MM.1S (cell line): ENCODE measurements around the gene BTBD16.

Source experiments
- DNase-seq: peaks from one replicate; pipeline ENCODE4 v3.0.0-alpha.2; 2015
- H2AFZ ChIP-seq: fragments of 300-600 bp; sonication (generic); 2 replicates; pipeline ENCODE4 v1.6.0; 2016; ENCODE audit warnings: antibody characterized with exemption, low read length
- H3F3A ChIP-seq: fragments of 300-600 bp; sonication (generic); 2 replicates; pipeline ENCODE4 v1.6.1; 2016; ENCODE audit warnings: mild to moderate bottlenecking, antibody characterized with exemption, low read length, moderate library complexity, mixed read lengths; ENCODE audit not compliant: insufficient read depth
- H3K27ac ChIP-seq: fragments of 300-600 bp; sonication (generic); 2 replicates; pipeline ENCODE4 v1.5.1; 2016; ENCODE audit warnings: mild to moderate bottlenecking, low read length
- H3K27me3 ChIP-seq: fragments of 300-600 bp; sonication (generic); replicated peaks from 2 replicates; pipeline ENCODE4 v1.6.0; 2016; ENCODE audit warnings: low read length; ENCODE audit not compliant: insufficient read depth
- H3K36me3 ChIP-seq: fragments of 300-600 bp; sonication (generic); replicated peaks from 2 replicates; pipeline ENCODE4 v1.6.1; 2016; ENCODE audit warnings: mild to moderate bottlenecking, low read length, mixed read lengths; ENCODE audit not compliant: insufficient read depth
- H3K4me1 ChIP-seq: fragments of 300-600 bp; sonication (generic); 2 replicates; pipeline ENCODE4 v1.6.1; 2016; ENCODE audit warnings: low read length, mixed read lengths
- H3K4me2 ChIP-seq: fragments of 300-600 bp; sonication (generic); 2 replicates; pipeline ENCODE4 v1.6.0; 2016; ENCODE audit warnings: low read depth, low read length
- H3K4me3 ChIP-seq: fragments of 300-600 bp; sonication (generic); 2 replicates; pipeline ENCODE4 v1.5.1; 2016; ENCODE audit warnings: low read length, mixed read lengths
- H3K79me2 ChIP-seq: fragments of 300-600 bp; sonication (generic); 2 replicates; pipeline ENCODE4 v1.6.1; 2016; ENCODE audit warnings: mixed run types, low read length, mixed read lengths
- H3K9ac ChIP-seq: fragments of 300-600 bp; sonication (generic); 2 replicates; pipeline ENCODE4 v1.6.1; 2016; ENCODE audit warnings: low read length, mixed read lengths
- H3K9me2 ChIP-seq: fragments of 300-600 bp; sonication (generic); replicated peaks from 2 replicates; pipeline ENCODE4 v1.6.1; 2016; ENCODE audit warnings: mild to moderate bottlenecking, low read length, mixed read lengths; ENCODE audit not compliant: insufficient read depth
- H3K9me3 ChIP-seq: fragments of 300-600 bp; sonication (generic); replicated peaks from 2 replicates; pipeline ENCODE4 v1.6.1; 2016; ENCODE audit warnings: mild to moderate bottlenecking, low read length, mixed read lengths; ENCODE audit not compliant: insufficient read depth
- H4K20me1 ChIP-seq: fragments of 300-600 bp; sonication (generic); 2 replicates; pipeline ENCODE4 v1.6.1; 2016; ENCODE audit warnings: mild to moderate bottlenecking, low read length, moderate library complexity, mixed read lengths; ENCODE audit not compliant: insufficient read depth
- CTCF ChIP-seq: fragments of 300-600 bp; sonication (generic); IDR thresholded peaks from 2 replicates; pipeline ENCODE4 v1.5.1; 2016; ENCODE audit warnings: antibody characterized with exemption, low read length, mixed read lengths
- EZH2 ChIP-seq: fragments of 300-600 bp; sonication (generic); optimal IDR thresholded peaks from 2 replicates; pipeline ENCODE3; 2017; ENCODE audit warnings: low read depth, mild to moderate bottlenecking, antibody characterized with exemption, low read length, mixed read lengths
- EZH2phosphoT487 ChIP-seq: fragments of 300-600 bp; sonication (generic); IDR thresholded peaks from 2 replicates; pipeline ENCODE4 v1.6.1; 2018; ENCODE audit warnings: antibody characterized with exemption, low read length

Gene BTBD16

GRCh38 chr10:122301811-122302115 lies 30.7 kb downstream of the BTBD16 start:
- H3K9me2 ChIP-seq: no peaks in the 10 kb centered on the region
- H3K4me3 ChIP-seq: no peak overlapping the region
- no peaks in the 10 kb centered on the region for H3K9me3 ChIP-seq
- DNase-seq: no peak
- TF ChIP-seq EZH2 (no peak), EZH2phosphoT487 (no peak)
- H3K27me3 ChIP-seq: no peaks in the 10 kb centered on the region
- H3K4me1 ChIP-seq: no peaks in the 10 kb centered on the region
- H3K36me3 ChIP-seq: no peaks in the 10 kb centered on the region
- H3K79me2 ChIP-seq: no peaks in the 10 kb centered on the region
- no peaks in the 10 kb centered on the region for H4K20me1 ChIP-seq
- no peak overlapping the region for H3K27ac ChIP-seq
- H3K9ac ChIP-seq: no peak overlapping the region
- no peaks in the 10 kb centered on the region for H3F3A ChIP-seq
- no peak overlapping the region for H3K4me2 ChIP-seq
- H2AFZ ChIP-seq: no peak overlapping the region

- Histone ChIP-seq H3K27me3 (no peaks in the 10 kb centered on the region), H3K4me2 (no peak overlapping the region), H4K20me1 (no peaks in the 10 kb centered on the region), H3K27ac (no peak overlapping the region), H3K9ac (no peak overlapping the region), H3K9me2 (no peaks in the 10 kb centered on the region), H3F3A (no peaks in the 10 kb centered on the region), H3K36me3 (no peaks in the 10 kb centered on the region), H3K4me3 (no peak overlapping the region), H3K9me3 (no peaks in the 10 kb centered on the region), H3K4me1 (no peaks in the 10 kb centered on the region), H2AFZ (no peak overlapping the region), H3K79me2 (no peaks in the 10 kb centered on the region)
- TF ChIP-seq CTCF (no peak), EZH2phosphoT487 (no peak), EZH2 (no peak)
- no peak for DNase-seq
Measured at GRCh38 chr10:122302315-122302714, 31.2 kb downstream of the BTBD16 start.

- Histone ChIP-seq H3F3A (no peaks in the 10 kb centered on the region), H4K20me1 (no peaks in the 10 kb centered on the region), H3K36me3 (no peaks in the 10 kb centered on the region), H3K9me2 (no peaks in the 10 kb centered on the region), H3K4me2 (no peak overlapping the region), H3K9me3 (no peaks in the 10 kb centered on the region), H3K4me3 (no peak overlapping the region), H3K27me3 (no peaks in the 10 kb centered on the region), H3K27ac (no peak overlapping the region), H3K9ac (no peak overlapping the region), H3K79me2 (no peaks in the 10 kb centered on the region), H3K4me1 (no peaks in the 10 kb centered on the region), H2AFZ (no peak overlapping the region)
- TF ChIP-seq EZH2phosphoT487 (no peak), EZH2 (no peak), CTCF (no peak)
- DNase-seq: no peak
Measured at GRCh38 chr10:122303271-122304053, 32.4 kb downstream of the BTBD16 start.

- Histone ChIP-seq H3K4me1 (no peaks in the 10 kb centered on the region), H3K4me2 (no peak overlapping the region), H3K79me2 (no peaks in the 10 kb centered on the region), H4K20me1 (no peaks in the 10 kb centered on the region), H3K27ac (no peak overlapping the region), H3K9me2 (no peaks in the 10 kb centered on the region), H3K9ac (no peak overlapping the region), H3K9me3 (no peaks in the 10 kb centered on the region), H3F3A (no peaks in the 10 kb centered on the region), H2AFZ (no peak overlapping the region), H3K36me3 (no peaks in the 10 kb centered on the region), H3K27me3 (no peaks in the 10 kb centered on the region), H3K4me3 (no peak overlapping the region)
- TF ChIP-seq CTCF: no peak
- TF ChIP-seq EZH2: no peak
- no peak for TF ChIP-seq EZH2phosphoT487
- DNase-seq: no peak
Measured at GRCh38 chr10:122304054-122304579, 33.0 kb downstream of the BTBD16 start.
